ENCODE measurements around the gene SPSB4. TPM values are rescaled to one million over a fixed set of nuclear protein-coding genes. Genes with fewer than 3 reads are reported as not detected.
"Not testable (repeated sequence)": the region's sequence is repeated elsewhere in the genome, so short reads cannot be mapped to it uniquely, and the experiment has no call there.

SPSB4 gene
- 0.47 TPM for total RNA-seq

- no peak for DNase-seq (ENCODE audit: low spot score)
Observed at GRCh38 chr3:141050576-141051442, at the start of gene SPSB4. SPSB4 (plus strand) TSS chr3:141051347; CDS start chr3:141066105, 14,758 bp downstream.

- DNase-seq (ENCODE audit: low spot score): no peak
Observed at GRCh38 chr3:141006344-141006743, 44.8 kb upstream of the SPSB4 start.

GRCh38 chr3:141009496-141009895 lies 41.7 kb upstream of the SPSB4 start:
- DNase-seq (ENCODE audit: low spot score): no peak

- DNase-seq (ENCODE audit: low spot score): peak; percentile 76
Observed at GRCh38 chr3:141011232-141011996, 39.7 kb upstream of the SPSB4 start.

- DNase-seq (ENCODE audit: low spot score): no peak
Observed at GRCh38 chr3:141011997-141012262, 39.2 kb upstream of the SPSB4 start.

GRCh38 chr3:141012571-141012970 lies 38.6 kb upstream of the SPSB4 start:
- no peak for DNase-seq (ENCODE audit: low spot score)

GRCh38 chr3:141015481-141015880 lies 35.7 kb upstream of the SPSB4 start:
- no peak for DNase-seq (ENCODE audit: low spot score)

- DNase-seq (ENCODE audit: low spot score): not testable (repeated sequence)
Observed at GRCh38 chr3:141017366-141018322, 33.5 kb upstream of the SPSB4 start.

GRCh38 chr3:141019244-141019643 lies 31.9 kb upstream of the SPSB4 start:
- no peak for DNase-seq (ENCODE audit: low spot score)

GRCh38 chr3:141020143-141020830 lies 30.9 kb upstream of the SPSB4 start:
- DNase-seq (ENCODE audit: low spot score): no peak

GRCh38 chr3:141021261-141021660 lies 29.9 kb upstream of the SPSB4 start:
- DNase-seq (ENCODE audit: low spot score): no peak

GRCh38 chr3:141030296-141030695 lies 20.9 kb upstream of the SPSB4 start:
- DNase-seq (ENCODE audit: low spot score): no peak

GRCh38 chr3:141039589-141039988 lies 11.6 kb upstream of the SPSB4 start:
- DNase-seq (ENCODE audit: low spot score): no peak

- DNase-seq (ENCODE audit: low spot score): no peak
Observed at GRCh38 chr3:141044695-141045641, 6.2 kb upstream of the SPSB4 start.

- no peak for DNase-seq (ENCODE audit: low spot score)
Observed at GRCh38 chr3:141045849-141046248, 5.3 kb upstream of the SPSB4 start.

- DNase-seq (ENCODE audit: low spot score): no peak
Observed at GRCh38 chr3:141047168-141047567, 4.0 kb upstream of the SPSB4 start.

GRCh38 chr3:141049681-141050080 lies 1.5 kb upstream of the SPSB4 start:
- no peak for DNase-seq (ENCODE audit: low spot score)

- DNase-seq (ENCODE audit: low spot score): no peak
Observed at GRCh38 chr3:141051443-141052200, 475 bp downstream of the SPSB4 start.
